Anterior cingulate cortex (tissue), 58 donors: Measurements from ENCODE around the gene EML1.

ENCODE experiments used
- DNase-seq, 58 donors: peaks; one replicate each; lab custom pipeline; 2025; lab: John Stamatoyannopoulos, UW

Gene EML1

DNA sequence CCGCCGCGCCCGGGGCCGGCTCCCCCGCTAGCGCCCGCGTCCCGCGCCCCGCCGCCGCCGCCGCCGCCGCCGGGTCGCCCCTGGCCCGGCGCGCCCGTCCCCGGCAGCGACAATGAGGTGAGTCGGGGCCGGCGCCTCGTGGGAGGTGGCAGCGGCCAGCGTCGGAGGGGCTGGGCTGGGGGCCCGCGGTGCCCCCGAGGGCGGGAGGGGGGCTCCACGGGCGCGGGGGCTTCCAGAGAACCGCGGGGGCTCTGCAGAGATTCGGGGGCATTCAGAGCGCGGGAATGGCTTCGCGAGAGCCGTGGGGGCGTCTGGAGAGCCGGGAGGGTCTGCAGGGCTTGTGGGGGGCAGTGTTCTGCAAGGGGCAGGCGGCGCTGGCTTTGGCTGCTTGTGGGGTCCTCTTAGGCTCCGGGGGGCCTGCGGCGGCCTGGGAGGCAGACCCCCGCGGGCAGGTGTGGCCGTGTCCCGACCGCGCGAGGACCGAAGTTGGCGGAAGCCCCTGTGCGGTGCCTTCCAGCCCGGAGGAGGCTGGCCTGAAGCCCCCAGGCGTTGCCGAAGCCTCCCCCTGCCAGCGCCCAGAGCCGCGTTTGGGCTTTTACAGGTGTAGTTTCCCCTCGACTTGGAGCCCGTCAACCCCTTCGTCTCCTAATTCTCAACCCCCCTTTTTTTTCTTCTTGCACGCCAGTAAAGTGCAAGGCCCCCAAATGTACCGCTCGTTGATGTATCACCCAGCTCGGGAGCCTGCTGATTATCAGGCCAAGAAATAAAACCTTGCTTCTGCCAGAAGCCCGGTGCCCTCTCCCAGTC is 178.9 kb downstream of the EML1 start:
- DNase-seq = no peak

DNA sequence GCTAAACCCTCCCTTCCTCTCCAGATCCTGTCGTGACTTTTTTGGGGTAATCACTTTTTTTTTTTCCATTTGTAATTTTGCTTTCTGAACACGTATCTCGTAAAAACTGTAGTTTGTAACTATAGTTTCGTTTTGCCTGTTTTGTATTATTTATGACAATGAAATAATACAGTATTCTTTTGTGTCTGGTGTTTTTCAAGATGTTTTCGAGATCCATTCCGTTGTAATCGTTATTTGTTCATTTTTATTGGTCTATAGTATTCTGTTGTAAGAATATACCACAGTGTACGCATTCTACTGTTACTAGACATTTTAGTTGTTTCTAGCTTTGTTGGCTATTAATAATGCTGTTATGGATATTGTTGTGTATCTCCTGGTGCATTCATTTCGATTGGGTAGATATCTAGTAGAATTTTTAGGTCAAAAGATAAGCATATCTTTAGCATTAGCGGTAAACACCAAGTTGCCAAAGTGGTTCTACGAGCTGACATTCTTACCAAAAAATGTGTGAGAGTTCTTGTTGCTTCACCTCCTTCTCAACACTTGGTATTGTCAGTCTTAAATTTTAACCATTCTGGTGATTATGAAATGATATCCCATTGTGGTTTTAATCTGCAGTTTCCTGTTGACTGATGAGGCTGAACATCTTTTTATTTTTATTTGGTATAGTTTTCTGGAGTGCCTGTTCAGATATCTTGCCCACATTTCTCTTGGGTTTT is 179.7 kb downstream of the EML1 start:
- DNase-seq = no peak

DNA sequence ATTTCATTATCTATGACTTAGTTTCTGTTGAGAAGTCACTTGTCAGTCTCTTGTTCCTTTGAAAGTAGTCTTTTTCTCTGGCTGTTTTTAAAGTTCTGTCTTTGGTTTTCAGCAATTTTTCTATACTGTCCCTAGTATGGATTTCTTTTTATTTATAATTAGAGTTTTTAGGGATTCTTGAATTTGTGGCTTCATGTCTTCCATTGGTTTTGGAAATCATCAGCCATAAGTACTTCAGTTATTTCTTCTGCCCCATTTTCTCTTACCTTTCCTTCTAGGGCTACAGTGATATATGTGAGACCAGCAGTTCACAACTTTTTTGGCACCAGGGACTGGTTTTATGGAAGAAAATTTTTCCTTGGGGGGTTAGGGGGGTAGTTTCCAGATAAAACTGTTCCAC is 182.0 kb downstream of the EML1 start:
- DNase-seq = no peak

DNA sequence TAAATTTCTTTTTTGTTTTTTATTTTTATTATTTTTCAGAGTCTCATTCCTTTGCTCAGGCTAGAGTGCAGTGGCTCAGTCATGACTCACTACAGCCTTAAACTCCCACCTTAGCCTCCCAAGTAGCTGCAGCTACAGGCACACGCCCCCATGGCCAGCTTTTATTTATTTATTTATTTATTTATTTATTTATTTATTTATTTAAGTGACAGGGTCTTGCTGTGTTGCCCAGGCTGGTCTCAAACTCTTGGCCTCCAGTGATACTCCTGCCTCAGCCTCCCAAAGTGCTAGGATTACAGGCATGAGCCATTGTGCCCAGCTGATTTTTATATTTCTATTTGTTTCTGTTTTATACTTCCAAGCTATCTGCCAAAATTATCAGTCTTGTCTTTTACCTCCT is 182.8 kb downstream of the EML1 start:
- no peak for DNase-seq

DNA sequence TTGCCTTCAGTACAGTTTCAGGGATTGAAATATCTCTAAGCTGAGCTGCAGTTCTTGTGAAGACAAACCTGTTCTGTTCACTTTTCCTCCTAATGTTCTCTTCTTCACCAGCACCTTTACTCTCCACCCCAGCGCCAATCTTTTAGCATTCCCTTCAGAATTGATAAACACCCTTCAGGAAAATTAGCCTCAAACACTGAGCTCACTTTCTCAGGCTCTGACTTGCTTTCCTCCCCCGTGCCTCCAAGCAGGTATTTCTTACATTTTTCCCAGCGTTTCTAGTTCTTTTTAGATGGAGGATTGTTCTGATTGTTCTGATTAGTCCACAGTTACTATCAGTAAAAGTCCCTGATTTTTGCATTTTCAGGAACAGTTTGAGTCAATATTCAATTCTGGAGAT is 183.5 kb downstream of the EML1 start:
- DNase-seq = no peak

DNA sequence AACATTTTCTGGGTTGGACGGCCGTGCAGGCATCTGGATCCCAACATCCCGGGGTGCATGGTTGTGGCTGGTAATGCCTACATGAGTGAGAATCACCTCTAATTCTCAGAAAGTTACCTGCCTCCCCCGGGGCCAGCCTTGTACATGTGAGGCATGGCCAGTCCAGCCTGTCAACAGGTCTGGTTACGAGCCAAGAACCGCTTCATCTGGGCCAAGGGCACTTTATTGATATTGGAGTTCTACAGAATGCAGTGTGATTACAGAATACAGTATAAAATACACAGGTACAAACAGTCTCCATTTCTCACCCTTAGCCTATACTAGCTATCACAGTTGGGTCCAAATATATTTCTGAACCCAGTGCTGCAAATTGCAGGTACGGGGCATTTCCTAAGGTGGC is 187.1 kb downstream of the EML1 start:
- no peak for DNase-seq

DNA sequence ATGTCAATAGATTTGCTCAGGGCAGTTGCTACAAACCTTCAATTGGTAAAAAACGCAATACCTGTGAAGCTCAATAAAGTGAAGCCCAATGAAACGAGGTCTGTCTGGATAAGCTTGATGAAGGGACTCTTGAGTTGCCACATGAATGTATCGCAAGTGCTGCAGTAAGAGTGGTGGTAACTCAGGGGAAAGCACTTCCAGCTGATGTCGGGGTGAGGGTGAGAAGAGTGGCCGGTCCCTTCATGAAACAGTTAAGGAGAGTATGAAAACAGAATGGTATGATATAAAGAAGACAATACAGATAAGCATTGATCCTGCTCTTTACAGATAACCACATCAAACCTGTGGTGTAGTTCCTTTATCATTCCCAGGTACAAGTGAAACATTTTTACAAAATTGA is 188.6 kb downstream of the EML1 start:
- DNase-seq = no peak

DNA sequence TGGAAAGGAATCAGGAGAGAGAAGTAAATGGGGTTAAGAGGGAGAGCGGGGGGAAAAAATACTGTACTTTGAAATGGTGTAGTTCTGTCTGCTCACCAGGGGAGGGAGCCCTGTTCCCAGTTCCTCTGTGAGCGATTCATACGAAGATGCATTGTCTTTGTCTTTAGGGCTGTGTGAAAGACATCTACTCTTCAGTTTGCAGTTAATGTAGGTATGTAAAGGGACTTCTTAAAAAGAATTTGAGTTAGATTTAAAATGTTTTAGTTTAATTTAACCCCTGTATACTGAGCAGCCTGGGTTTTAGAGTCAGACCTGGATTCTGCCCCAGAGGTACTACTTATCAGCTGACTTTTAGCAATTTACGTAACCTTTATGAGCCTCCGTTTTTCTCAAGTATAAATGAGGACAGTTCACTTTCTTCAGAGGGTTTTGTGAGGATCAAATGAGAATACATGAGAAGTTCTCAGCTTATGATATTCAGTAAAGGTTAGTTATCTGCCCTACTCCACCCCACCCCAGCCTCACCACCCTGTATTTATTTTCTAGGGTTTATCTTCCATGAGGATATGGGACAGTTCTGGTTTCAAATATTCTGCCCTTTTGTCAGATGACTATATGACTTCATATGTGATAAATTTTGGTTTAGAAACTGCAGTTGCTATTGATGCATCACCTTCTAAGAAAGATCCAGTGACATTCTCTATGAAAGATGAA is 189.5 kb downstream of the EML1 start:
- peak in 32 of 58 donors; percentile 6 to 73 (median 28) for DNase-seq

DNA sequence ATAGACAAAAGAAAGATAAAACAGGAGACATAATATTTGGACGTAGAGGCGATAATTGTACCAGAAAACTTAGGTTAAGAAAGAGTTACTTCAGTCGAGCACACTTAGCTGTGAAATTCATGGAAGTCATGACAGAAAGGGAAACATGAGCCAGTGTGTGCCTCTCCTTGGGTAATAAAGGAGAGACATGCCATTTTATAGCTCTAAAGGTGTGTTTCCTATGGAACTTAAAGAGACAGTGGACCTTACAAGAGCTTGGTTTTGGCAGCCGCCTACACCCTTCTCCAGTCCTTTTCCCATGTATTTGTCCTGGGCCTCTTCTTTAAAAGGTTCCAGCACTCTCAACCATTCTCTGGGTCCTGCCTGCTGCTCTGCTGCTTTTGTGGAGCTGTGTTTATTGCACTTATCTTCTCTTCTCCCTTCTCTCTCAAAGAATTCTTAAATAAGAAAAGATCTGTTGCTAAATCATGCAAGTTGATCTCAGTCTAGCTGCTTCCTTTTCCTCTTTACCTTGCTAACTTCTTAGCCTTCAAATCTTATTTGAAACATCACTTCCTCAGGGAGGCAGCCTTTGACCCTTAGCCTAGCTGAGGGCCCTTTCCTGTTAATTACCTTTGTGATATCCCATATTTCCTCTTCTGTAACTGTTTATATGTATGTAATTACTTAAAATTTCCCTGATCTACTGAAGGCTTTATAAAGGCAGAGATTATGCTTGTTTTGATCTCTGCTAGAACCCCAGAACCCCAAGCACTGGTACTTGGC is 190.2 kb downstream of the EML1 start:
- DNase-seq = no peak

DNA sequence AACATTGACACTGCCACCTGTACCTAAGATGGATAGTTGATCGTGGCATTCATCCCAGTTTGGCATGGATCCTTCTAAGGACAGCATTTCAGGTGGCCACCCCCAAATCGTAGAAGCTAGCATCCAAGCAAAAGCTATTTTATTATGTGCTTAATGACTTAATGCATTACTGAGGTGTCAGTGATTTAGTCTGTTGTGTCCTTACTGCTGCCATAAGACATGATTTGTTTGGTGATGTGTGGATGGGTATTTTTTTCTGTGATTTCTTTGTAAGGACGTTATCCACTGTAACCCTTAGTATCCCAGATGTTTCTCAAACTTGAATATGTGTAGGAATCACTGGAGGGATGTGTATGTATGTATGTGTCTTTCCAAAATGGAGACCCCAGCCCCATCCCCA is 190.8 kb downstream of the EML1 start:
- DNase-seq = no peak

DNA sequence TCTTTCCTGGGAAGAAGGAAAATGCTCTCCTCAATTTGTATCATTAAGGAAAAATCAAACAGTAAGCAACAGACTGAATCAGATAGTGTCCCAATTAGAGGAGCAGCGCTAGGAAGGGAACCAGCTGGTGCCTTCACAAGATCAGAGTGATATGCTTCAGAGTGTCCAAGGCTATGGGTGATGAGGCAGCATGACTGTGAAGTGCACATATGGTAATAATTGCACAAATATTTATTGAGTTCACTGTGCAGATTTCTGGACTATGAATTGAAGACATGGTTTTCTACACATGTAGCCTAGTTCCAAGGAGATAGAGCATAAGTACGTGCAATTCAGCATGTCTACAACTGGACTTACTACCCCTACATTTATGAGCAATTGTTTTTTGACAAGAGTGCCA is 193.2 kb downstream of the EML1 start:
- DNase-seq = no peak

DNA sequence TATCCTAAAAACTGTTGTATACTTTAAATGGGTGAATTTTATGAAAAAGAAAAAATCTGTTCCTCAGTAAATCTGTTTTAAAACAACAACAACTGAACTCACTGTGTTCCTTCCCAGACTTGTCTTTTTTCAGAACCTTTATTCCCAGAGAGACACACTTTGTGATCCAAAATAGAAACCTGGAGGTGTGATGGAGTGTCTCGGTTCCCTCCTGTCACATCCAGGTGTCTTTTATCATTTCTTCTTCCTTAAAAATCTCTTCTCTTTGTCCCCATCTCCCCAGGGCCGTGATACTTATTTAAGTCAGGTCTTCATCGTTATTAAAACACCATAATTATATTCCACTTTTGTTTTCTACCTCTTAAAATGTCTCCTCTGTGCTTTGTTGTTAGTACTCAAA is 195.8 kb downstream of the EML1 start:
- peak in 1 of 58 donors; percentile 13 for DNase-seq

DNA sequence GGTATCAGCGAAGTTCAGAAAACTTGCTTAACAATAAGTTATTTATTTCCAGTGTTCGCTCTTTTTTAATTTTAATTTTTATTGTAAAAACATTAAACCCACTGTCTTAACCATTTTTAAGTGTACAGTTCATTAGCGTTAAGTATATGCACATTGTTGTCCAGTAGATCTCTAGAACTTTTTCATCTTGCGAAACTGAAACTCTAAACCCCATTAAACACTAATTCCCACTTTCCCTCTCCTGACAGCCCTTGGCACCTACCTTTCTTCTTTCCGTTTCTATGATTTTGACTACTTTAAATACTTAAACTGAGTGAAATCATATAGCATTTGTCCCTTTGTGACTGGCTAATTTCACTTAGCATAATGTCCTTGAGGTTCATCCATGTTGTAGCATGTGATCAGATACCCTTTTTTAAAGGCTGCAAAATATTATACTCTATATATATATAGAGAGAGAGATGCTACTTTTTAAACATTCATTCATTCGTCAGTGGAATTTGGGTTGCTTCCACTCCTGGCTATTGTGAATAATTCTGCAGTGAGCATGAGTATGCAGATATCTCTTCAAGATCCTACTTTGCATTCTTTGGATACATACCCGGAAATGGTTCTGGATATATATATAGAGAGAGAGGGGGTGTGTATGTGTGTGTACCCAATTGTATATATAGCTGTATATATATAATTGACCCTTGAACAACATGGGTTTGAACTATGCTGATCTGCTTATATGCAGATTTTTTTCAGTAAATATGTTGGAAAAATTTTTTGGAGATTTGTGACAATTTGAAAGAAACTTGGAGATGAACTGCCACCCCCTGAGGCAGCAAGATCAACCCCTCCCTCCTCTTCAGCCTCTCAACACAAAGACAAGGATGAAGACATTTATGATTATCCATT is 197.3 kb downstream of the EML1 start:
- DNase-seq = no peak

DNA sequence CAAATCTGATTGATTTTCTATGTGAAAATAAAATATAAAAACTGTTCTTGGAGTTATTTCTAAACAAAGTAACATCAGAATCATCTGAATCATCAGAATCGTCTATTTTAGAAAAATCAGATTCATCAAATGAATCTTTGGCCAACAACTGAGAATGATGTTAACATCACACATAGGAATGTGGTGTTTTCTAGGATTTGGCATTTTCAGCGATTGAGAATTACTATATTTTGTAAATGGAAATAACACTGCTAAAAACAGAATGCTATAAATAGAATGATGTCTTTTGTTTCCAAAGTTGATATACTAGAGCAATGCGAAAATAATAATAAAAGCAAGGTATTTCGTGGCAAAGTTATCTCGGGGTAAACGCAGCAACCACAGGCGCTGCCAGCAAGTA is 198.1 kb downstream of the EML1 start:
- DNase-seq = no peak
